ENCODE measurements around the gene TSGA10IP.
A peak's percentile ranks its signal among the peaks of the same experiment; 100 is the strongest.

Gene TSGA10IP

DNA sequence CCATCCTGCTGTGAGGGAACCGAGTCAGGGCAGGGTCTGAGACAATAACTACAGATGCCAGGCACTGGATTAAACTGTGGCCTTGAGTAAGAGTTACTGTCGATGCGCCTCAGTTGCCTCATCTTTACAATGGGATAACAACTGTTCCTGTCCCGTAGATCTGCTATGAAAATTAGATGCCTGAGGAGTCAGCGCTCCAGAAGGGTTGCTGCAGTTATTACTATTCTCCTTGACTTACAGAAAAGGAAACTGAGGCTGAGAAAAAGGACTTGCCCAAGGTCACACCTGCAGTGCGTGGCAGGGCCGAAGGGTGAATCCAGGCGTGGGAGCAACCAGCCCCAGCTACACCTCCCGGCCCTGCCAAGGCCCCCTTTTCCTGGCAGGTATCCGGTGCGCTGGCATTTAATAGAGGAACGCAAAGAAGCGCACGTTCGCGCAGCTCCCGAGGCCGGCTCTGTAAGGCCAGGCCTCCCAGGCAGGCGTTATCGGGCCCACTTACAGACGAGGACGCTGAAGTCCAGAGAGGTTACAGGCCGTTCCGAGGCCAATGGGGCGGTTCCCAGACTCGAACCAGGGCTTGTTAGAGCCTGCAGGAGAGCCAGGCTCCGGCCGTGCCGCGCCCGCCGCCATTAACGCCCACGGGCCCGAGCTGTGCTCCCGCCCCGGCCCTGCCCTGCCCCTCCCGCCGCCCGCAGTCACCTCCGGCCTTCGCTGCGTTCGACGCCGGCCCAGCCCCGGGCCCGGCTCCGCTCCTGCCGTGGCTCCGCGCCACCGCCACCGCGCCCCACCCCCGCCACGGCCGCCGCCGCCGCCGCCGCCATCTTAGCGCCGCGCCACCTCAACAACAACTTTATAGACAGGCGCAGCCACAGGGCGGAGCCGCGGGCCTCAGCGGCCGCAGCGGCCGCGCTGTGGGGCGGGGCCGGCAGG lies 26.8 kb upstream of the TSGA10IP start, which contains the start of gene C11orf68:
Gene C11orf68, minus strand, starts transcription at position 852 of the 930 bp plus-strand sequence. Its CDS starts 31 bp downstream, at position 821.
- DNase-seq (ENCODE audit: low read depth) = no peak

- DNase-seq (ENCODE audit: low read depth) = peak; percentile 97
Observed at GRCh38 chr11:65919141-65919572, 26.1 kb upstream of the TSGA10IP start, which contains the start of gene DRAP1. TSS of gene DRAP1 (plus strand) at chr11:65919426. CDS start at chr11:65919502, 76 bp downstream.

- DNase-seq (ENCODE audit: low read depth) = no peak
Observed at GRCh38 chr11:65919573-65920371, 25.5 kb upstream of the TSGA10IP start.

GRCh38 chr11:65920372-65920802 lies 24.9 kb upstream of the TSGA10IP start:
- DNase-seq (ENCODE audit: low read depth) = no peak

DNA sequence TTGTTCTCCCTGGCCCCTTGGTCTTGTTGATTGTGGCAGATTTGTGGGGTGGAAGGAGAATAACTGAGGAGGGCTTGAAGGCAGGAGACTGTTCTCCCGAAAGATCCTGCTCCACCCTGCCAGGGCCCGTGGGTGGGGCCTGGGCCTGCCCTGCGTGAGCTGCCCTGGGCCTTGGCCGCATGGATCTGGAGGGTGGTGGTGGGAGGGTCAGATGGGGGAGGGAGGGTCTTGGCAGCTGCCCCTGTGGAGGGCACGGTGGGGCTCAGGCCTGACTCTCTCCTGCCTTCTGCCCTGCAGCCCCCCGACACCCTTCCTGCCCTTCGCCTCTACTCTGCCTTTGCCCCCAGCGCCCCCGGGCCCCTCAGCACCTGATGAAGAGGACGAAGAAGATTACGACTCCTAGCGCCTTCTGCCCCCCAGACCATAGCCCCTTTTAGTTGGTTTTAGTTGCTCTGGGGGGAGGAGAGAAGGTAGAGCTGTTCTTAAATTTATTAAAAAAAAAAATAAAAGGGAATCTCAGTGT lies 24.2 kb upstream of the TSGA10IP start:
- no peak for DNase-seq (ENCODE audit: low read depth)

GRCh38 chr11:65921876-65922275 lies 23.4 kb upstream of the TSGA10IP start:
- DNase-seq (ENCODE audit: low read depth) = no peak

DNA sequence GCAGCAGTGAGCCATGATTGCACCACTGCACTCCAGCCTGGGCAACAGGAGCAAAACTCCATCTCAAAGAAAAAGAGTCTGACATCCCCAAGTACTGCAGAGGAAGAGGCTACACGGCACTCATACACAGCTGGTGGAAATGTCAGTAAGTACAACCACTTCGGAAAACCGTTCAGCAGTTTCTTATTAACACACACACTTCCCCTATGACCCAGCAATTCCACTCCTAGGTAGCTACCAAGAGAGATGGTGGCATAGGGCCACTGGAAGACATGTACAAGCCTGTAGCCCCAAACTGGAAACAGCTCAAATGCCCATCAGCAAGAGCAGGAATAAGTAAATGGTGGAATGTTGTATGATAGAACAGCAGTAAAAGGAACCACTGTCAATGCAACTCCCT lies 22.7 kb upstream of the TSGA10IP start:
- DNase-seq (ENCODE audit: low read depth) = no peak

DNA sequence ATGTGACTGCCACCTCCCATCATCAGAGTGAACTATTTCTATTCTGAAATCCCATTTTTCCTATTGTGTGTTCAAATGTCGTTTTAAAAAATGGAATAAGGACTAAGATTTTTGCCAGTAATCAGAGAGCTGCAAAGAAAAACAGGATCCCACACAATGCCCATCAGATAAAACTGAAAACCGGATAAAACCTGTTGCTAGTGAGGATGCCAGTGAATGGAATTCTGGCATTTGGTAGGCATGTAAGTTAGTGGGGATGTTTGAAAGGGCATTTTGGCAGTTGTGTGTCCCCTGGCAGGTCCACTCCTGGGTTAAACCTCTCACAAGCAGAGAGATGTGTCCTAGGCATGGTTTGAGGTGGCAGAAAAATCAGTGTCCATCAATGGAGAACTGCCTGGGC lies 19.9 kb upstream of the TSGA10IP start:
- no peak for DNase-seq (ENCODE audit: low read depth)

DNA sequence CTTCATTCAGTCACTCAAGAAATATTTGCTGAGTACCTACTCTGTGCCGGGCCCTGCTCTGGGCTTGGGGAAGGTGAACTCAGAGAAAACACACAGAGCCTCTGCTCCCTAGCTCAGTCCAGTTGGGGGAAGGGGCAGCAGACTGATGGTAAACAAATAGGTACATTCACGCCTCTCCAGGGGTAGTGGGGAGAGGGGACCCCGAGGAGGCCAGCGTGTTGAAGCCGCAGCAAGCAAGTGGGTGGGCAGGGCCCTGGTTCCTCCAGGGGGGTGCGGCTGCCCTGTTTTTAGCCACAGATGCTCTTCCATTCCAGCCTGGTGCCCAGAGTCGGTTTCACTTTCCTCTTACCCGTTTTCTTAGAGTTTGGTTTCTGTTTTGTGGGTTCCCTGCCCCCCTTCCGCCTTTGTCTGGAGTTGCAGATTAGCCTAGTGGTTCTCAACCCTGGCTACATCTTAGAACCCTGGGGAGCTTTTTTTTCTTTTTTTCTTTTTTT lies 17.3 kb upstream of the TSGA10IP start:
- peak; percentile 84 for DNase-seq (ENCODE audit: low read depth)

- no peak for DNase-seq (ENCODE audit: low read depth)
Observed at GRCh38 chr11:65928667-65929066, 16.6 kb upstream of the TSGA10IP start.

GRCh38 chr11:65931773-65932557 lies 13.3 kb upstream of the TSGA10IP start:
- DNase-seq (ENCODE audit: low read depth) = no peak

- DNase-seq (ENCODE audit: low read depth) = no peak
Observed at GRCh38 chr11:65932558-65932919, 12.7 kb upstream of the TSGA10IP start.

GRCh38 chr11:65934014-65934413 lies 11.3 kb upstream of the TSGA10IP start:
- DNase-seq (ENCODE audit: low read depth) = no peak

GRCh38 chr11:65937766-65938165 lies 7.5 kb upstream of the TSGA10IP start:
- no peak for DNase-seq (ENCODE audit: low read depth)

GRCh38 chr11:65941720-65942310 lies 3.5 kb upstream of the TSGA10IP start:
- no peak for DNase-seq (ENCODE audit: low read depth)

- no peak for DNase-seq (ENCODE audit: low read depth)
Observed at GRCh38 chr11:65942531-65942930, 2.7 kb upstream of the TSGA10IP start.

GRCh38 chr11:65944191-65944590 lies 1.1 kb upstream of the TSGA10IP start:
- DNase-seq (ENCODE audit: low read depth) = no peak

DNA sequence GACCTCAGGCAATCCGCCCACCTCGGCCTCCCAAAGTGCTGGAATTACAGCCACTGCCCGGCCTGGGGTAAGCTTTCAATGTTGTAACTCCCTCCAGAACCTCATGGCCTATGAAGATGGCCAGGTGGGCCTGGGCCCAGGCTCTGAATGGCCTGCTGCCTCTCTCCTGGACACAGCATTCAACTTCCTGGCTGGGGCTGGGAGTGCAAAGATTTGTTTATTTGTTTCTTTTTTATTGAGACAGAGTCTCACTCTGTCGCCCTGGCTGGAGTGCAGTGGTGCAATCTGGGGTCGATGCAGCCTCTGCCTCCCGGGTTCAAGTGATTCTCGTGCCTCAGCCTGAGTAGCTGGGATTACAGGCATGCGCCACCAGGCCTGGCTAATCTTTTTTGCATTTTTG lies 513 bp upstream of the TSGA10IP start:
- DNase-seq (ENCODE audit: low read depth) = no peak

DNA sequence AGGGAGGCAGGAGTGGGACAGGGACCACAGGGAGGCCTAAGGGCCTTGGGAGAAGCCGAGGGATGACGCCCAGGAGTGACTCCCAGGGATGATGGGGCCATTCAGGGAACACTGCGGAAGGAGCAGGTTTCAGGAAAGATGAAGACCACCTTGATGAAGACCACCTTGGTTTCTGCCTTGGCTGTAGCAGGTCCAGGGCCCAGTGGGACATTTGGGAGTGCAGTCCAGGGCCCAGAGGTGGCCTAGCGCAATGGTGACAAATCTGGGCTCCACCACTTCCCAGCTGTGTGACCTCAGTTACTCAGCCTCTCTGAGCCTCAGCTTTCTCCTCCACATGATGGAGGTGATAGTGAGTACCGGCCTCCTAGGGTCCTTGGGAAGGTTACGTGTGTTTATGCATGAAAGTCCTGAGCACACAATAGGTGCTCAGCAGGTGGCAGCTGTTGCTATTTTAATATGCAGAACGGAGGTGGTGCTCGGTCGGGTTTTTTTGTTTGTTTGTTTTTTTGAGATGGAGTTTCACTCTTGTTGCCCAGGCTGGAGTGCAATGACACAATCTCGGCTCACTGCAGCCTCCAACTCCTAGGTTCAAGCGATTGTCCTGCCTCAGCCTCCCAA lies 770 bp downstream of the TSGA10IP start:
- no peak for DNase-seq (ENCODE audit: low read depth)

DNA sequence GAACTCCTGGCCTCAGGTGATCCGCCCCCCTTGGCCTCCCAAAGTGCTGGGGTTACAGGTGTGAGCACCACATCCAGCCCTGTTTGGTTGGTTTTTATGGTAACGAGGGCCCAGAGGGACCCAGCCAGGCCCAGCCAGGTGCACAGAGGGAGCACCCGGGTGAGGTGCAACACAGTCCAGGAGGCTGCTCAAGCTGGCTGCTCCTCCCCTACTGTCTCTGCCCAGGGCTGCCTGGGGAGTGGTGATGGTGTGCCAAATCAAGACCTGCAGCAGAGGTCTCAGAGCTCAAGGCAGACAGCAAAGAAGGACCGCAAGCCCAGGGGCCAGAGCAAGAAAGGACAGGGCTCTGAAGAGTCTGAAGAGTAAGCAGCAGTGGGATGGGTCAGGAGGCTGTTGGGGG lies 1.4 kb downstream of the TSGA10IP start:
- DNase-seq (ENCODE audit: low read depth) = no peak

GRCh38 chr11:65947133-65947532 lies 1.9 kb downstream of the TSGA10IP start:
- no peak for DNase-seq (ENCODE audit: low read depth)

Data from CMK (cell line).